ENCODE measurements around the gene MS4A8. TPM values are rescaled to one million over a fixed set of nuclear protein-coding genes. Genes with fewer than 3 reads are reported as not detected.

MS4A8 gene
- total and polyA plus RNA-seq, 10 of the 15 experiments (the other 5 are each of a cell fraction or from before 2014, with no cell fraction given) = 0.04 TPM; not detected in 9

DNA sequence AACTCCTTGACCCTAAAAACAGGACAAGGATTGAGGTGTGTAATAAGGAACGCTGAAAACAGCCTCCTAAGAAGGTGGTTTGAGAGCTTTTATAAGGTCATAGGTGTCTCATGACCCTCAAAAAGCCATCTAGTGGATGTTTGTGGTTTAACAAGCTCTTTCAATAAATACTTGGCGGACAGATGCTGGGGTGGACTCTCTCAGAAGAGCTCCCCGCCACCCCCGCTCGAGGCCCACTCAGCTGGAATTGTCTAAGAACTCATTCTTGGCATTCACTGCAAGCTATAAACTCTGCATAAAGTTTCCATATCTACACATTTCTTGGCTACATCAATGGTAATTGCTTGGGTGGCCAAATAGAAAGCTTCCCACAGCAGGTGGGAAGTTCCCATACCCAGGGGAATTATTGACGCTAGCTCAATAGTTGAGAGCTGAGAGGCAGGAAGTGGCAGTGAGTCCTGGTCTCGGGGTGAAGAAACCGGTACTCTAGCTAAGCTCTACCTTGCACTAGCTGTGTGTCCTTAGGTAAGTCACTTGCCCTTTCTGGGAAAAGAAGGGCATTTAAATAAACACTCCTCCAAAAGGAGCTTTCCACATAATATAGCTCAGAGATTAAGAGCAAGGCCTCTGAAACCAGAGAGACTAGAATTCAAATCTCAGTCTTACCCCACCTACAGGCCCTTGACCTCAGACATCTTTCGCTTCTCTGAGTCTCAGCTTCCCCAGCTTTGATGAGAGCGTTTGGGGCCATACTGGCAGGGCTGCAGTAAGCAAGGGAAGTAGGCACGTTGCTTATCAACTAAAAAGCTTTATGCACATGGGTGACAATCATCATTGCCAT, 63.7 kb downstream of the MS4A8 start (continued):
- TF ChIP-seq, protein P1, sequence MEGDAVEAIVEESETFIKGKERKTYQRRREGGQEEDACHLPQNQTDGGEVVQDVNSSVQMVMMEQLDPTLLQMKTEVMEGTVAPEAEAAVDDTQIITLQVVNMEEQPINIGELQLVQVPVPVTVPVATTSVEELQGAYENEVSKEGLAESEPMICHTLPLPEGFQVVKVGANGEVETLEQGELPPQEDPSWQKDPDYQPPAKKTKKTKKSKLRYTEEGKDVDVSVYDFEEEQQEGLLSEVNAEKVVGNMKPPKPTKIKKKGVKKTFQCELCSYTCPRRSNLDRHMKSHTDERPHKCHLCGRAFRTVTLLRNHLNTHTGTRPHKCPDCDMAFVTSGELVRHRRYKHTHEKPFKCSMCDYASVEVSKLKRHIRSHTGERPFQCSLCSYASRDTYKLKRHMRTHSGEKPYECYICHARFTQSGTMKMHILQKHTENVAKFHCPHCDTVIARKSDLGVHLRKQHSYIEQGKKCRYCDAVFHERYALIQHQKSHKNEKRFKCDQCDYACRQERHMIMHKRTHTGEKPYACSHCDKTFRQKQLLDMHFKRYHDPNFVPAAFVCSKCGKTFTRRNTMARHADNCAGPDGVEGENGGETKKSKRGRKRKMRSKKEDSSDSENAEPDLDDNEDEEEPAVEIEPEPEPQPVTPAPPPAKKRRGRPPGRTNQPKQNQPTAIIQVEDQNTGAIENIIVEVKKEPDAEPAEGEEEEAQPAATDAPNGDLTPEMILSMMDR (IDR thresholded peaks at IDR 0.05 in 2 of 3, conservative IDR thresholded peaks at IDR 0.05 in 1 of 3; ENCODE audit: control insufficient read depth in 2 of 3, extremely low read depth in 1 of 3, insufficient read depth in 1 of 3, low read depth in 3 of 3, low read length in 3 of 3) = peak; percentile 35 to 64 (median 54); a peak in 5 of 6 replicates
- TF ChIP-seq TCF7 (IDR thresholded peaks at IDR 0.05; ENCODE audit: borderline replicate concordance) (no peak), CREM (IDR thresholded peaks at IDR 0.05; ENCODE audit: low read depth) (peak; percentile 41; the same call in 1 of the 2 replicates), TCF3 (IDR thresholded peaks at IDR 0.05; ENCODE audit: borderline replicate concordance, insufficient read depth, low read depth, low read length) (no peak), NBN (IDR thresholded peaks at IDR 0.05) (peak; percentile 83), NR2C2 (IDR thresholded peaks at IDR 0.05; ENCODE audit: borderline replicate concordance, control insufficient read depth, insufficient read length, low read depth) (no peak), TARDBP (IDR thresholded peaks at IDR 0.05; ENCODE audit: borderline replicate concordance) (no peak), NFIC (IDR thresholded peaks at IDR 0.05; ENCODE audit: low read depth, low read length) (peak; percentile 62; the same call in 1 of the 2 replicates), ZNF274 (IDR thresholded peaks at IDR 0.05; ENCODE audit: insufficient read depth, insufficient read length) (no peak), CHD2 (IDR thresholded peaks at IDR 0.05; ENCODE audit: borderline replicate concordance, low read depth, low read length) (0 out of 2 replicates have a peak, but pooled peaks have one; percentile 18), JUND (IDR thresholded peaks at IDR 0.05; ENCODE audit: low read depth, low read length) (no peak), ZNF622 (IDR thresholded peaks at IDR 0.05) (no peak), YBX1 (IDR thresholded peaks at IDR 0.05) (no peak), CEBPB (IDR thresholded peaks at IDR 0.05; ENCODE audit: borderline replicate concordance in 1 of 2, low read depth in 2 of 2, low read length in 2 of 2) (no peak), CBX5 (IDR thresholded peaks at IDR 0.05; ENCODE audit: low read depth) (no peak), RBBP5 (conservative IDR thresholded peaks at IDR 0.05) (no peak)
- TF ChIP-seq, protein P2, sequence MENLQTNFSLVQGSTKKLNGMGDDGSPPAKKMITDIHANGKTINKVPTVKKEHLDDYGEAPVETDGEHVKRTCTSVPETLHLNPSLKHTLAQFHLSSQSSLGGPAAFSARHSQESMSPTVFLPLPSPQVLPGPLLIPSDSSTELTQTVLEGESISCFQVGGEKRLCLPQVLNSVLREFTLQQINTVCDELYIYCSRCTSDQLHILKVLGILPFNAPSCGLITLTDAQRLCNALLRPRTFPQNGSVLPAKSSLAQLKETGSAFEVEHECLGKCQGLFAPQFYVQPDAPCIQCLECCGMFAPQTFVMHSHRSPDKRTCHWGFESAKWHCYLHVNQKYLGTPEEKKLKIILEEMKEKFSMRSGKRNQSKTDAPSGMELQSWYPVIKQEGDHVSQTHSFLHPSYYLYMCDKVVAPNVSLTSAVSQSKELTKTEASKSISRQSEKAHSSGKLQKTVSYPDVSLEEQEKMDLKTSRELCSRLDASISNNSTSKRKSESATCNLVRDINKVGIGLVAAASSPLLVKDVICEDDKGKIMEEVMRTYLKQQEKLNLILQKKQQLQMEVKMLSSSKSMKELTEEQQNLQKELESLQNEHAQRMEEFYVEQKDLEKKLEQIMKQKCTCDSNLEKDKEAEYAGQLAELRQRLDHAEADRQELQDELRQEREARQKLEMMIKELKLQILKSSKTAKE (IDR thresholded peaks at IDR 0.05; ENCODE audit: low read depth, poor library complexity, severe bottlenecking) = peak; percentile 85
- TF ChIP-seq, protein P3, sequence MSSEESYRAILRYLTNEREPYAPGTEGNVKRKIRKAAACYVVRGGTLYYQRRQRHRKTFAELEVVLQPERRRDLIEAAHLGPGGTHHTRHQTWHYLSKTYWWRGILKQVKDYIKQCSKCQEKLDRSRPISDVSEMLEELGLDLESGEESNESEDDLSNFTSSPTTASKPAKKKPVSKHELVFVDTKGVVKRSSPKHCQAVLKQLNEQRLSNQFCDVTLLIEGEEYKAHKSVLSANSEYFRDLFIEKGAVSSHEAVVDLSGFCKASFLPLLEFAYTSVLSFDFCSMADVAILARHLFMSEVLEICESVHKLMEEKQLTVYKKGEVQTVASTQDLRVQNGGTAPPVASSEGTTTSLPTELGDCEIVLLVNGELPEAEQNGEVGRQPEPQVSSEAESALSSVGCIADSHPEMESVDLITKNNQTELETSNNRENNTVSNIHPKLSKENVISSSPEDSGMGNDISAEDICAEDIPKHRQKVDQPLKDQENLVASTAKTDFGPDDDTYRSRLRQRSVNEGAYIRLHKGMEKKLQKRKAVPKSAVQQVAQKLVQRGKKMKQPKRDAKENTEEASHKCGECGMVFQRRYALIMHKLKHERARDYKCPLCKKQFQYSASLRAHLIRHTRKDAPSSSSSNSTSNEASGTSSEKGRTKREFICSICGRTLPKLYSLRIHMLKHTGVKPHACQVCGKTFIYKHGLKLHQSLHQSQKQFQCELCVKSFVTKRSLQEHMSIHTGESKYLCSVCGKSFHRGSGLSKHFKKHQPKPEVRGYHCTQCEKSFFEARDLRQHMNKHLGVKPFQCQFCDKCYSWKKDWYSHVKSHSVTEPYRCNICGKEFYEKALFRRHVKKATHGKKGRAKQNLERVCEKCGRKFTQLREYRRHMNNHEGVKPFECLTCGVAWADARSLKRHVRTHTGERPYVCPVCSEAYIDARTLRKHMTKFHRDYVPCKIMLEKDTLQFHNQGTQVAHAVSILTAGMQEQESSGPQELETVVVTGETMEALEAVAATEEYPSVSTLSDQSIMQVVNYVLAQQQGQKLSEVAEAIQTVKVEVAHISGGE (CRISPR knock-in tag; IDR thresholded peaks at IDR 0.05) = no peak
- TF ChIP-seq, protein P4, sequence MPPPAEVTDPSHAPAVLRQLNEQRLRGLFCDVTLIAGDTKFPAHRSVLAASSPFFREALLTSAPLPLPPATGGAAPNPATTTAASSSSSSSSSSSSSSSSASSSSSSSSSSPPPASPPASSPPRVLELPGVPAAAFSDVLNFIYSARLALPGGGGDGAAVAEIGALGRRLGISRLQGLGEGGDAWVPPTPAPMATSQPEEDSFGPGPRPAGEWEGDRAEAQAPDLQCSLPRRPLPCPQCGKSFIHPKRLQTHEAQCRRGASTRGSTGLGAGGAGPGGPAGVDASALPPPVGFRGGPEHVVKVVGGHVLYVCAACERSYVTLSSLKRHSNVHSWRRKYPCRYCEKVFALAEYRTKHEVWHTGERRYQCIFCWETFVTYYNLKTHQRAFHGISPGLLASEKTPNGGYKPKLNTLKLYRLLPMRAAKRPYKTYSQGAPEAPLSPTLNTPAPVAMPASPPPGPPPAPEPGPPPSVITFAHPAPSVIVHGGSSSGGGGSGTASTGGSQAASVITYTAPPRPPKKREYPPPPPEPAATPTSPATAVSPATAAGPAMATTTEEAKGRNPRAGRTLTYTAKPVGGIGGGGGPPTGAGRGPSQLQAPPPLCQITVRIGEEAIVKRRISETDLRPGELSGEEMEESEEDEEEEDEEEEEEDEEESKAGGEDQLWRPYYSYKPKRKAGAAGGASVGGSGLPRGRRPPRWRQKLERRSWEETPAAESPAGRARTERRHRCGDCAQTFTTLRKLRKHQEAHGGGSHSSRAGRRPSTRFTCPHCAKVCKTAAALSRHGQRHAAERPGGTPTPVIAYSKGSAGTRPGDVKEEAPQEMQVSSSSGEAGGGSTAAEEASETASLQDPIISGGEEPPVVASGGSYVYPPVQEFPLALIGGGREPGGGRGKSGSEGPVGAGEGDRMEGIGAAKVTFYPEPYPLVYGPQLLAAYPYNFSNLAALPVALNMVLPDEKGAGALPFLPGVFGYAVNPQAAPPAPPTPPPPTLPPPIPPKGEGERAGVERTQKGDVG (CRISPR knock-in tag; IDR thresholded peaks at IDR 0.05) = peak; percentile 11; the same call in 1 of the 2 replicates

All from GM12878 (cell line).